GM19351 (cell line): Measurements from ENCODE around the gene DCAF5.

ENCODE experiments used
- ATAC-seq: cut with Tn5 transposase; IDR thresholded peaks from one replicate; pipeline ENCODE4 v1.9.1; 2021; ENCODE audit warnings: mild to moderate bottlenecking, moderate library complexity; ENCODE audit not compliant: unreplicated experiment

Gene DCAF5

GRCh38 chr14:69012256-69012953 lies 140.5 kb downstream of the DCAF5 start:
- no peak for ATAC-seq

- no peak for ATAC-seq
Observed at GRCh38 chr14:69010648-69011047, 142.3 kb downstream of the DCAF5 start.

GRCh38 chr14:69008421-69008884 lies 144.5 kb downstream of the DCAF5 start:
- no peak for ATAC-seq

GRCh38 chr14:69006346-69006745 lies 146.6 kb downstream of the DCAF5 start:
- ATAC-seq: no peak

GRCh38 chr14:69005432-69006148 lies 147.3 kb downstream of the DCAF5 start:
- no peak for ATAC-seq

- no peak for ATAC-seq
Observed at GRCh38 chr14:69004731-69005431, 148.0 kb downstream of the DCAF5 start.

- no peak for ATAC-seq
Observed at GRCh38 chr14:69003626-69004025, 149.3 kb downstream of the DCAF5 start.

GRCh38 chr14:69002069-69002468 lies 150.8 kb downstream of the DCAF5 start:
- ATAC-seq: no peak

- no peak for ATAC-seq
Observed at GRCh38 chr14:69001375-69001774, 151.5 kb downstream of the DCAF5 start.
